K562 (cell line): ENCODE measurements around the gene IL10RB. TPM values are rescaled to one million over a fixed set of nuclear protein-coding genes. Genes with fewer than 3 reads are reported as not detected.
A peak's percentile ranks its signal among the peaks of the same experiment; 100 is the strongest.

Experiments used
- ARNT ChIP-seq, 2 experiments: fragments of 450-650 bp; IDR thresholded peaks; 2 replicates each; pipeline ENCODE4 v1.6.1; 2016; ENCODE audit warnings: mild to moderate bottlenecking in 1 of 2
- CXXC5 ChIP-seq: fragments of 250-450 bp; sonication (Bioruptor Pico); IDR thresholded peaks from 2 replicates; pipeline ENCODE4 v1.8.0; 2022; ENCODE audit warnings: inconsistent platforms, mild to moderate bottlenecking, moderate library complexity
- DEAF1 ChIP-seq: fragments of 450-650 bp; formaldehyde crosslinking; IDR thresholded peaks from 2 replicates; pipeline ENCODE4 v1.4.0; 2020; ENCODE audit warnings: mild to moderate bottlenecking, moderate library complexity
- FUS ChIP-seq: fragments of 200-400 bp; formaldehyde crosslinking; optimal IDR thresholded peaks from 2 replicates; pipeline ENCODE3; 2017; ENCODE audit warnings: low read depth, low read length
- GABPB1 ChIP-seq: sonication (generic); formaldehyde crosslinking; IDR thresholded peaks from 2 replicates; pipeline ENCODE4 v1.8.0; 2022; ENCODE audit warnings: mild to moderate bottlenecking, missing genetic modification reagents
- HMBOX1 ChIP-seq: sonication (generic); IDR thresholded peaks from 2 replicates; pipeline ENCODE4 v1.6.1; 2016
- MEIS2 ChIP-seq: fragments of 450-650 bp; IDR thresholded peaks from 2 replicates; pipeline ENCODE4 v1.6.1; 2014; ENCODE audit warnings: mild to moderate bottlenecking; ENCODE audit not compliant: partially characterized antibody
- PKNOX1 ChIP-seq: fragments of 450-650 bp; IDR thresholded peaks from 2 replicates; pipeline ENCODE4 v1.6.1; 2016
- SMC3 ChIP-seq: conservative IDR thresholded peaks from 2 replicates; pipeline ENCODE4 v1.6.1; 2011; ENCODE audit warnings: low read depth, low read length, improper control_type of control experiment; ENCODE audit not compliant: insufficient read depth
- SOX6 ChIP-seq: fragments of 450-650 bp; IDR thresholded peaks from 2 replicates; pipeline ENCODE4 v1.6.1; 2014; ENCODE audit warnings: mild to moderate bottlenecking
- TCF3 ChIP-seq: sonication (generic); formaldehyde crosslinking; IDR thresholded peaks from 2 replicates; pipeline ENCODE4 v1.4.0; 2020; ENCODE audit warnings: mild to moderate bottlenecking, missing genetic modification reagents
- TEAD4 ChIP-seq, 2 experiments: sonication (generic) in 1 of 2; formaldehyde crosslinking in 1 of 2; IDR thresholded peaks; 2 replicates each; pipeline versions ENCODE4 v1.6.1 to v1.8.0; 2012 to 2022; ENCODE audit warnings: borderline replicate concordance in 1 of 2, inconsistent platforms in 1 of 2, low read length in 1 of 2, mild to moderate bottlenecking in 1 of 2, missing genetic modification reagents in 1 of 2
- TSHZ1 ChIP-seq: fragments of 250-450 bp; sonication (Bioruptor Pico); IDR thresholded peaks from 2 replicates; pipeline ENCODE4 v1.4.0; 2020; ENCODE audit warnings: mild to moderate bottlenecking, moderate library complexity
- ZBTB1 ChIP-seq: sonication (generic); formaldehyde crosslinking; IDR thresholded peaks from 2 replicates; pipeline ENCODE4 v1.8.1; 2023; ENCODE audit warnings: missing genetic modification reagents, low read depth, mild to moderate bottlenecking, borderline replicate concordance
- ZNF212 ChIP-seq: fragments of 450-650 bp; formaldehyde crosslinking; IDR thresholded peaks from 2 replicates; pipeline ENCODE4 v1.4.0; 2020; ENCODE audit warnings: mild to moderate bottlenecking
- ZNF253 ChIP-seq: fragments of 250-450 bp; sonication (Bioruptor Pico); conservative IDR thresholded peaks from 2 replicates; pipeline ENCODE4 v1.6.1; 2021; ENCODE audit warnings: mild to moderate bottlenecking
- ZNF274 ChIP-seq: IDR thresholded peaks from 2 replicates; pipeline ENCODE4 v1.6.1; 2011; ENCODE audit warnings: low read depth, mild to moderate bottlenecking, low read length, moderate library complexity, borderline replicate concordance
- polyA plus RNA-seq, 8 experiments: library from polyadenylated mRNA; depleted of rRNA in 4 of 8; stranded (reverse) in 5 of 8; unstranded in 3 of 8; fragments of >200 nt; fragmentation: Nextera tagmentation in 2 of 8; fragmentation: Illumina TruSeq in 1 of 8; extraction: Ambion mirVana in 2 of 8; extraction: Trizol in 1 of 8; gene quantifications; 2 replicates each; pipeline versions ENCODE4 v1.2.1 to v1.2.3, GENCODE V29; 2011 to 2014; ENCODE audit warnings: inconsistent platforms in 1 of 8, missing spikeins in 1 of 8
- total RNA-seq, 7 experiments: library from RNA; depleted of rRNA in 6 of 7; stranded (reverse); fragments of >200 nt in 6 of 7; fragmentation: Illumina TruSeq in 2 of 7; extraction: Trizol in 2 of 7; gene quantifications; 2 replicates each; pipeline versions ENCODE4 v1.2.1 to v1.2.3, GENCODE V29; 2011 to 2021; ENCODE audit warnings: low replicate concordance in 1 of 7
- TF ChIP-seq, protein P1 (sequence below): fragments of 450-650 bp; formaldehyde crosslinking; IDR thresholded peaks from 2 replicates; pipeline ENCODE4 v1.4.0; 2020; ENCODE audit warnings: mild to moderate bottlenecking, moderate library complexity

Gene IL10RB
- total and polyA plus RNA-seq, 9 of the 15 experiments (the other 6 are each of a cell fraction or from before 2014, with no cell fraction given): 10.9 to 33.8 (median 23.0) TPM

GRCh38 chr21:33332143-33332542 lies 66.0 kb downstream of the IL10RB start (continued):
- TF ChIP-seq MEIS2 (peak; percentile 57), ARNT (IDR thresholded peaks at IDR 0.05) (peak in 1 of 2 experiments; percentile 19; a peak in 1 of 4 replicates), SOX6 (peak; percentile 55), ZNF274 (no peak), TEAD4 (IDR thresholded peaks at IDR 0.05; ENCODE audit: low read length) (peak; percentile 36; the same call in 1 of the 2 replicates), TEAD4 (CRISPR knock-in tag; IDR thresholded peaks at IDR 0.05; ENCODE audit: borderline replicate concordance) (no peak), FUS (no peak), HMBOX1 (peak; percentile 36; the same call in 1 of the 2 replicates), SMC3 (no peak), TSHZ1 (CRISPR knock-in tag) (no peak), DEAF1 (CRISPR knock-in tag) (no peak), ZNF212 (CRISPR knock-in tag) (no peak), GABPB1 (CRISPR knock-in tag) (no peak), CXXC5 (peak; percentile 29; the same call in 1 of the 2 replicates), TCF3 (peak; percentile 91), PKNOX1 (peak; percentile 61; the same call in 1 of the 2 replicates), ZNF253 (CRISPR knock-in tag) (no peak), ZBTB1 (CRISPR knock-in tag) (no peak)
- TF ChIP-seq, protein P1, sequence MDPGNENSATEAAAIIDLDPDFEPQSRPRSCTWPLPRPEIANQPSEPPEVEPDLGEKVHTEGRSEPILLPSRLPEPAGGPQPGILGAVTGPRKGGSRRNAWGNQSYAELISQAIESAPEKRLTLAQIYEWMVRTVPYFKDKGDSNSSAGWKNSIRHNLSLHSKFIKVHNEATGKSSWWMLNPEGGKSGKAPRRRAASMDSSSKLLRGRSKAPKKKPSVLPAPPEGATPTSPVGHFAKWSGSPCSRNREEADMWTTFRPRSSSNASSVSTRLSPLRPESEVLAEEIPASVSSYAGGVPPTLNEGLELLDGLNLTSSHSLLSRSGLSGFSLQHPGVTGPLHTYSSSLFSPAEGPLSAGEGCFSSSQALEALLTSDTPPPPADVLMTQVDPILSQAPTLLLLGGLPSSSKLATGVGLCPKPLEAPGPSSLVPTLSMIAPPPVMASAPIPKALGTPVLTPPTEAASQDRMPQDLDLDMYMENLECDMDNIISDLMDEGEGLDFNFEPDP (CRISPR knock-in tag): no peak
